Measurements from ENCODE around the gene MYO15A.

- no peak for TF ChIP-seq GATA2 (IDR thresholded peaks at IDR 0.05; ENCODE audit: low read depth, low read length)
- no peak for TF ChIP-seq GATA3 (IDR thresholded peaks at IDR 0.05; ENCODE audit: low read depth, low read length)
Observed at GRCh38 chr17:18187226-18187625, 78.7 kb downstream of the MYO15A start.

All from SH-SY5Y (cell line).